ENCODE results near the gene EPN1. TPM values are rescaled to one million over a fixed set of nuclear protein-coding genes. Genes with fewer than 3 reads are reported as not detected.

Gene EPN1
- total and polyA plus RNA-seq, 9 of the 15 experiments (the other 6 are each of a cell fraction or from before 2014, with no cell fraction given), result 0.08 to 138 (median 12.7) TPM

- no peak for TF ChIP-seq PREB (CRISPR knock-in tag; IDR thresholded peaks at IDR 0.05)
- no peak for TF ChIP-seq ATF2 (CRISPR knock-in tag; IDR thresholded peaks at IDR 0.05)
- no peak for TF ChIP-seq RBM22 (IDR thresholded peaks at IDR 0.05; ENCODE audit: low read depth, low read length, poor library complexity, severe bottlenecking)
- no peak for TF ChIP-seq RERE (CRISPR knock-in tag; IDR thresholded peaks at IDR 0.05; ENCODE audit: borderline replicate concordance)
- TF ChIP-seq ZNF23 (CRISPR knock-in tag; IDR thresholded peaks at IDR 0.05), result no peak
- TF ChIP-seq NELFE (IDR thresholded peaks at IDR 0.05; ENCODE audit: insufficient read depth, insufficient read length), result no peak
- TF ChIP-seq POLR3G (IDR thresholded peaks at IDR 0.05; ENCODE audit: extremely low read depth, insufficient read length, insufficient replicate concordance), result no peak
- no peak for TF ChIP-seq FOXA1 (IDR thresholded peaks at IDR 0.05; ENCODE audit: borderline replicate concordance)
- TF ChIP-seq ELK1 (CRISPR knock-in tag; IDR thresholded peaks at IDR 0.05), result no peak
- TF ChIP-seq GTF2A2 (tag; IDR thresholded peaks at IDR 0.05), result no peak
- TF ChIP-seq RBM17 (IDR thresholded peaks at IDR 0.05; ENCODE audit: borderline replicate concordance, low read depth, low read length), result no peak
- no peak for TF ChIP-seq ZBTB5 (IDR thresholded peaks at IDR 0.05)
- TF ChIP-seq MITF (IDR thresholded peaks at IDR 0.05), result 0 out of 2 replicates have a peak, but pooled peaks have one; percentile 27
- TF ChIP-seq BRD4 (IDR thresholded peaks at IDR 0.05), result no peak
- no peak for TF ChIP-seq SRSF1 (IDR thresholded peaks at IDR 0.05; ENCODE audit: low read depth, low read length)
- TF ChIP-seq ZNF253 (CRISPR knock-in tag; conservative IDR thresholded peaks at IDR 0.05), result no peak
These were observed 27.2 kb downstream of the EPN1 start (continued) for GRCh38 chr19:55702131-55702627.
